GM12872 (cell line): ENCODE results near the gene SPRY4.

Source experiments
- CTCF ChIP-seq: IDR thresholded peaks from 3 replicates; pipeline ENCODE4 v1.5.1; 2011; ENCODE audit warnings: low read depth, mild to moderate bottlenecking, low read length, moderate library complexity; ENCODE audit not compliant: insufficient read depth

Gene SPRY4

GRCh38 chr5:142350021-142350420 lies 25.2 kb upstream of the SPRY4 start:
- no peak for TF ChIP-seq CTCF

DNA sequence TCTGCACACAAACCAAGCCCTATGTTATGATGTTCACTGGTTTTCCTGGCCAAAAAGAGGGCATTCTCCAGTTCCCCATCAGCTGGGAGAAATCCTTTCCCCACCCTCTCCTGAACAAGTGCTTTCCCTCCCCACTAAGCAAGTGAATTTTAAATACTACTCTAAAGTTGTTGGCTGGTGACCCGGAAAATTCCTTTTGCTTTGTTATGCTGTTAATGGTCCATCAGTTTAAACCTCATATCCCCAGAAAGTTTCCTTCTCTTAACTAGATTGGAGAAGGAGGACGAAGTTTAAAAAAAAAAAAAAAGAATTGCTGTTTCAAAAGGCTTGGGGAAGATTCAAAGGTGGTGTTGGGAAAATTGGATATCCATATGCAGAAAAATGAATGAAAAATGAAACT lies 21.9 kb upstream of the SPRY4 start:
- TF ChIP-seq CTCF, result no peak

- no peak for TF ChIP-seq CTCF
These were observed 18.7 kb upstream of the SPRY4 start for GRCh38 chr5:142343531-142343930.

GRCh38 chr5:142342128-142342981 lies 17.5 kb upstream of the SPRY4 start:
- no peak for TF ChIP-seq CTCF

DNA sequence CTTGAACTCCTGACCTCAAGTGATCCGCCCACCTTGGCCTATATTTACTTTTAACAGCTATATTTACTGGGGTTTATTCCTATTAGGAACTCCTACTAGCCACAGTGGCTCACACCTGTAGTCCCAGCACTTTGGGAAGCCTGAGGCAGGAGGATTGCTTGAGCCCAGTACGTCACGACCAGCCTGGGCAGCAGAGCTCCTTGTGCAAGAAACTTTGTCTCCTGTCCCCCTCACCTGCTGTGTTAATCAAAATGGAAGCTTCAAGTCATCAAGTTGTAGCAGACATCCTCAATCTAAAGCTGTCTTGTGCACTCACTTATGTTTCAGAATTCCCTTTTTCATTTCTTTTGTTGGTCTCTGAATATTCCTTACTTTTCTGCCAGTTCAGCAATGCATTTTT lies 15.0 kb upstream of the SPRY4 start:
- no peak for TF ChIP-seq CTCF

GRCh38 chr5:142334538-142334937 lies 9.7 kb upstream of the SPRY4 start:
- 0 out of 3 replicates have a peak, but pooled peaks have one; percentile 5 for TF ChIP-seq CTCF

DNA sequence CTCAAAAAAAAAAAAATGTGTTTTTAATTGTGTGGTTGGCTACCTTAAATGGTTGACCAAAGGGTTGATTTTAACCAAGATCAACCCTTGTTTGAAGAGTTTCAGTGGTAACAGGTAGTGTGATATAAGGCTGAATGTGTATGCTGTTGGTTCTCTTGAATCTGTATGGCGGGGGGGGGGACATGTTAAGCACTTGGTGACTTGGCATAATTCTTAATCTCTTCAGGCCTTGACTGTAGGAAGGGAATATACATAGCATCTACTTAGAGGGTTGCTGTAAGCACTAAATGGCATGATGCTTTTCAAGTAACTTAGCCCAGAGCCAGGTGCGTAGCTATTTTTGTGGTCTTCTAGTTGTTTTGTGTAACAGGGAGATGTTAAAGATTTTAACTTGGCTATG lies 5.6 kb upstream of the SPRY4 start:
- no peak for TF ChIP-seq CTCF
